ENCODE measurements around the gene NR2F1-AS1.

NR2F1-AS1 gene

DNA sequence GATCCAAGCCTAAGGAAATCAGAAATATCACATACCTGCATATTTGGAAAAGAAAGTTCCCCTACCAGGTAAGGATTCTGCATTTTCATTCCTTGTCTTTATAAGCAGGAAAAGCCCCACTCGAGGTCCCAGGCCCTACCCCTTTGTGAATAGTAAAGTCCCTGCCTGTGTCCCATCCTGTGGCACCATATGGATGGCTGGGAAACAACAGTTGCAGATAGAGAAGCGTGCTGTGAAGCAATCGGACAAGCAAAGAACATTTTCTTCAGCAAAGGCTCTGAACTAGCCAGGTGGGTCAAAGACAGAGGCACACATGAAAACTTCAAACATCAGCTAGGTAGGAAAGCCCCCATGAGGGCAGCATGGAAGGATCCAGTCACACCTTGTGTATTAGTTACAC is 169.3 kb downstream of the NR2F1-AS1 start:
- H3K4me1 ChIP-seq (ENCODE audit: control extremely low read depth in 1 of 4, control insufficient read depth in 4 of 4, insufficient read depth in 4 of 4, low read length in 3 of 4): no peaks in the 10 kb centered on the region
- WGBS (ENCODE audit: insufficient coverage): 83% methylated on average over 3 of the region's 3 CpGs
- no peaks in the 10 kb centered on the region for H3K36me3 ChIP-seq (ENCODE audit: control insufficient read depth in 4 of 4, insufficient read depth in 4 of 4, low read length in 3 of 4)
- no peak overlapping the region for H3K27ac ChIP-seq (ENCODE audit: insufficient read depth in 1 of 2, low read depth in 1 of 2, low read length in 2 of 2, poor library complexity in 1 of 2, severe bottlenecking in 2 of 2)
- no peak overlapping the region for H3K4me3 ChIP-seq (ENCODE audit: control insufficient read depth in 1 of 7, extremely low read depth in 1 of 7, insufficient read depth in 4 of 7, low read depth in 2 of 7, low read length in 6 of 7)
- DNase-seq: no peak
- no peaks in the 10 kb centered on the region for H3K27me3 ChIP-seq (replicated peaks in 2 of 5; ENCODE audit: control insufficient read depth in 4 of 5, insufficient read depth in 5 of 5, low read length in 4 of 5)
- ChIA-PET POLR2A (no interaction called here), CTCF (no interaction called here)
- H3K9me3 ChIP-seq (ENCODE audit: control extremely low read depth in 1 of 5, control insufficient read depth in 4 of 5, insufficient read depth in 2 of 5, low read depth in 1 of 5, low read length in 4 of 5): no peaks in the 10 kb centered on the region

- Histone ChIP-seq H3K9me3 (ENCODE audit: control extremely low read depth in 1 of 5, control insufficient read depth in 4 of 5, insufficient read depth in 2 of 5, low read depth in 1 of 5, low read length in 4 of 5) (no peaks in the 10 kb centered on the region), H3K27me3 (replicated peaks in 2 of 5; ENCODE audit: control insufficient read depth in 4 of 5, insufficient read depth in 5 of 5, low read length in 4 of 5) (no peaks in the 10 kb centered on the region), H3K36me3 (ENCODE audit: control insufficient read depth in 4 of 4, insufficient read depth in 4 of 4, low read length in 3 of 4) (no peaks in the 10 kb centered on the region), H3K4me3 (ENCODE audit: control insufficient read depth in 1 of 7, extremely low read depth in 1 of 7, insufficient read depth in 4 of 7, low read depth in 2 of 7, low read length in 6 of 7) (no peak overlapping the region), H3K27ac (ENCODE audit: insufficient read depth in 1 of 2, low read depth in 1 of 2, low read length in 2 of 2, poor library complexity in 1 of 2, severe bottlenecking in 2 of 2) (no peak overlapping the region), H3K4me1 (ENCODE audit: control extremely low read depth in 1 of 4, control insufficient read depth in 4 of 4, insufficient read depth in 4 of 4, low read length in 3 of 4) (no peaks in the 10 kb centered on the region)
- DNase-seq: no peak
- ChIA-PET POLR2A (no interaction called here), CTCF (no interaction called here)
These were observed 171.3 kb downstream of the NR2F1-AS1 start for GRCh38 chr5:93409691-93410090.

- H3K27ac ChIP-seq (ENCODE audit: insufficient read depth in 1 of 2, low read depth in 1 of 2, low read length in 2 of 2, poor library complexity in 1 of 2, severe bottlenecking in 2 of 2): no peak overlapping the region
- 88% methylated on average over 2 of the region's 6 CpGs for WGBS (ENCODE audit: insufficient coverage)
- no peak for DNase-seq
- no peaks in the 10 kb centered on the region for H3K36me3 ChIP-seq (ENCODE audit: control insufficient read depth in 4 of 4, insufficient read depth in 4 of 4, low read length in 3 of 4)
- ChIA-PET CTCF (no interaction called here), POLR2A (no interaction called here)
- no peaks in the 10 kb centered on the region for H3K4me1 ChIP-seq (ENCODE audit: control extremely low read depth in 1 of 4, control insufficient read depth in 4 of 4, insufficient read depth in 4 of 4, low read length in 3 of 4)
- H3K27me3 ChIP-seq (replicated peaks in 2 of 5; ENCODE audit: control insufficient read depth in 4 of 5, insufficient read depth in 5 of 5, low read length in 4 of 5): peaks cover 0 to 3% (median 0%) of the 10 kb centered on the region in 5 experiments
- no peaks in the 10 kb centered on the region for H3K9me3 ChIP-seq (ENCODE audit: control extremely low read depth in 1 of 5, control insufficient read depth in 4 of 5, insufficient read depth in 2 of 5, low read depth in 1 of 5, low read length in 4 of 5)
- H3K4me3 ChIP-seq (ENCODE audit: control insufficient read depth in 1 of 7, extremely low read depth in 1 of 7, insufficient read depth in 4 of 7, low read depth in 2 of 7, low read length in 6 of 7): no peak overlapping the region
These were observed 173.6 kb downstream of the NR2F1-AS1 start for GRCh38 chr5:93407454-93407853.

- CTCF ChIA-PET: no interaction called here
- H3K27ac ChIP-seq (ENCODE audit: insufficient read depth in 1 of 2, low read depth in 1 of 2, low read length in 2 of 2, poor library complexity in 1 of 2, severe bottlenecking in 2 of 2): no peak overlapping the region
- H3K27me3 ChIP-seq (replicated peaks in 2 of 5; ENCODE audit: control insufficient read depth in 4 of 5, insufficient read depth in 5 of 5, low read length in 4 of 5): peaks cover 0 to 3% (median 0%) of the 10 kb centered on the region in 5 experiments
- POLR2A ChIA-PET: no interaction called here
- no peaks in the 10 kb centered on the region for H3K4me1 ChIP-seq (ENCODE audit: control extremely low read depth in 1 of 4, control insufficient read depth in 4 of 4, insufficient read depth in 4 of 4, low read length in 3 of 4)
- no peak for DNase-seq
- H3K4me3 ChIP-seq (ENCODE audit: control insufficient read depth in 1 of 7, extremely low read depth in 1 of 7, insufficient read depth in 4 of 7, low read depth in 2 of 7, low read length in 6 of 7): no peak overlapping the region
- H3K9me3 ChIP-seq (ENCODE audit: control extremely low read depth in 1 of 5, control insufficient read depth in 4 of 5, insufficient read depth in 2 of 5, low read depth in 1 of 5, low read length in 4 of 5): no peaks in the 10 kb centered on the region
- 88% methylated on average over 3 of the region's 5 CpGs for WGBS (ENCODE audit: insufficient coverage)
- no peaks in the 10 kb centered on the region for H3K36me3 ChIP-seq (ENCODE audit: control insufficient read depth in 4 of 4, insufficient read depth in 4 of 4, low read length in 3 of 4)
These were observed 174.0 kb downstream of the NR2F1-AS1 start for GRCh38 chr5:93406971-93407401.

- DNase-seq: no peak
- H3K27ac ChIP-seq (ENCODE audit: insufficient read depth in 1 of 2, low read depth in 1 of 2, low read length in 2 of 2, poor library complexity in 1 of 2, severe bottlenecking in 2 of 2): no peak overlapping the region
- no peaks in the 10 kb centered on the region for H3K4me1 ChIP-seq (ENCODE audit: control extremely low read depth in 1 of 4, control insufficient read depth in 4 of 4, insufficient read depth in 4 of 4, low read length in 3 of 4)
- POLR2A ChIA-PET: no interaction called here
- H3K9me3 ChIP-seq (ENCODE audit: control extremely low read depth in 1 of 5, control insufficient read depth in 4 of 5, insufficient read depth in 2 of 5, low read depth in 1 of 5, low read length in 4 of 5): no peaks in the 10 kb centered on the region
- H3K4me3 ChIP-seq (ENCODE audit: control insufficient read depth in 1 of 7, extremely low read depth in 1 of 7, insufficient read depth in 4 of 7, low read depth in 2 of 7, low read length in 6 of 7): no peak overlapping the region
- no CpG with 5 or more reads among the region's 1 CpG for WGBS (ENCODE audit: insufficient coverage)
- peaks cover 0 to 3% (median 0%) of the 10 kb centered on the region in 5 experiments for H3K27me3 ChIP-seq (replicated peaks in 2 of 5; ENCODE audit: control insufficient read depth in 4 of 5, insufficient read depth in 5 of 5, low read length in 4 of 5)
- CTCF ChIA-PET: no interaction called here
- no peaks in the 10 kb centered on the region for H3K36me3 ChIP-seq (ENCODE audit: control insufficient read depth in 4 of 4, insufficient read depth in 4 of 4, low read length in 3 of 4)
These were observed 176.8 kb downstream of the NR2F1-AS1 start for GRCh38 chr5:93404246-93404645.

- Histone ChIP-seq H3K27me3 (replicated peaks in 2 of 5; ENCODE audit: control insufficient read depth in 4 of 5, insufficient read depth in 5 of 5, low read length in 4 of 5) (peaks cover 0 to 3% (median 0%) of the 10 kb centered on the region in 5 experiments), H3K27ac (ENCODE audit: insufficient read depth in 1 of 2, low read depth in 1 of 2, low read length in 2 of 2, poor library complexity in 1 of 2, severe bottlenecking in 2 of 2) (no peak overlapping the region), H3K4me3 (ENCODE audit: control insufficient read depth in 1 of 7, extremely low read depth in 1 of 7, insufficient read depth in 4 of 7, low read depth in 2 of 7, low read length in 6 of 7) (no peak overlapping the region), H3K4me1 (ENCODE audit: control extremely low read depth in 1 of 4, control insufficient read depth in 4 of 4, insufficient read depth in 4 of 4, low read length in 3 of 4) (no peaks in the 10 kb centered on the region), H3K9me3 (ENCODE audit: control extremely low read depth in 1 of 5, control insufficient read depth in 4 of 5, insufficient read depth in 2 of 5, low read depth in 1 of 5, low read length in 4 of 5) (no peaks in the 10 kb centered on the region), H3K36me3 (ENCODE audit: control insufficient read depth in 4 of 4, insufficient read depth in 4 of 4, low read length in 3 of 4) (no peaks in the 10 kb centered on the region)
- no peak for DNase-seq
- POLR2A ChIA-PET: no interaction called here
- WGBS (ENCODE audit: insufficient coverage): no CpG with 5 or more reads among the region's 2 CpGs
- CTCF ChIA-PET: no interaction called here
These were observed 177.7 kb downstream of the NR2F1-AS1 start for GRCh38 chr5:93403141-93403928.

DNA sequence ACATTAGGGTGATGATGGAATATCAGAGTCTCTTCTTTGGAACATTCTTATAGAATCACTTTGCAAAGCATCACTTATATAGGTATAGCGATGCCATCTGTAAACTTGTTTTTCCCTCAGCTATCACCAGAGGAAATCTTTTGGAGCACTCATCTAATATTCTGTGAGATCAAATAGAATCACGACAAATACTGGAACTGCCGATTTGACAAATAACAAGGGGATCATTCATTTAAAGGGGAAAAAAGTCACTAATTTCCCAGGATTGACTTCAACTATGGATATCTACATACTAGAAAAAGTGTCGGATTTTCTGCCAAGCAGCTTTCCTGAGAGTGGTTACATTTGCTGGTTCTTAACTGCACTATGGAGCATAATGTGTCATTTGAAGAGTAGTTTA is 178.6 kb downstream of the NR2F1-AS1 start:
- Histone ChIP-seq H3K36me3 (ENCODE audit: control insufficient read depth in 4 of 4, insufficient read depth in 4 of 4, low read length in 3 of 4) (no peaks in the 10 kb centered on the region), H3K27me3 (replicated peaks in 2 of 5; ENCODE audit: control insufficient read depth in 4 of 5, insufficient read depth in 5 of 5, low read length in 4 of 5) (peaks cover 0 to 3% (median 0%) of the 10 kb centered on the region in 5 experiments), H3K27ac (ENCODE audit: insufficient read depth in 1 of 2, low read depth in 1 of 2, low read length in 2 of 2, poor library complexity in 1 of 2, severe bottlenecking in 2 of 2) (no peak overlapping the region), H3K4me3 (ENCODE audit: control insufficient read depth in 1 of 7, extremely low read depth in 1 of 7, insufficient read depth in 4 of 7, low read depth in 2 of 7, low read length in 6 of 7) (no peak overlapping the region), H3K4me1 (ENCODE audit: control extremely low read depth in 1 of 4, control insufficient read depth in 4 of 4, insufficient read depth in 4 of 4, low read length in 3 of 4) (no peaks in the 10 kb centered on the region), H3K9me3 (ENCODE audit: control extremely low read depth in 1 of 5, control insufficient read depth in 4 of 5, insufficient read depth in 2 of 5, low read depth in 1 of 5, low read length in 4 of 5) (peaks cover 0 to 2% (median 0%) of the 10 kb centered on the region in 5 experiments)
- 100% methylated on average over 2 of the region's 4 CpGs for WGBS (ENCODE audit: insufficient coverage)
- ChIA-PET POLR2A (no interaction called here), CTCF (no interaction called here)
- no peak for DNase-seq

Data from common myeloid progenitor, CD34-positive (primary cell).